ENCODE data around the gene ADGRL3. TPM values are rescaled to one million over a fixed set of nuclear protein-coding genes. Genes with fewer than 3 reads are reported as not detected.
"Not testable (repeated sequence)": the region's sequence is repeated elsewhere in the genome, so short reads cannot be mapped to it uniquely, and the experiment has no call there.

The ADGRL3 gene
- total RNA-seq, 4 donors from 2014 or later: 0.19 to 7.8 (median 1.3) TPM

- no peak overlapping the region for H3K4me3 ChIP-seq
- no peaks in the 10 kb centered on the region for H3K36me3 ChIP-seq
- no peaks in the 10 kb centered on the region for H3K4me1 ChIP-seq
- 54 to 69% methylated on average over 2 of the region's 2 CpGs for WGBS, 2 donors
- intact Hi-C loops (cut with DNase I): no loop called here
- H3K9me3 ChIP-seq: no peaks in the 10 kb centered on the region
- H3K27me3 ChIP-seq: no peaks in the 10 kb centered on the region
- no peak for TF ChIP-seq POLR2A (IDR thresholded peaks at IDR 0.05)
- TF ChIP-seq, protein P1, sequence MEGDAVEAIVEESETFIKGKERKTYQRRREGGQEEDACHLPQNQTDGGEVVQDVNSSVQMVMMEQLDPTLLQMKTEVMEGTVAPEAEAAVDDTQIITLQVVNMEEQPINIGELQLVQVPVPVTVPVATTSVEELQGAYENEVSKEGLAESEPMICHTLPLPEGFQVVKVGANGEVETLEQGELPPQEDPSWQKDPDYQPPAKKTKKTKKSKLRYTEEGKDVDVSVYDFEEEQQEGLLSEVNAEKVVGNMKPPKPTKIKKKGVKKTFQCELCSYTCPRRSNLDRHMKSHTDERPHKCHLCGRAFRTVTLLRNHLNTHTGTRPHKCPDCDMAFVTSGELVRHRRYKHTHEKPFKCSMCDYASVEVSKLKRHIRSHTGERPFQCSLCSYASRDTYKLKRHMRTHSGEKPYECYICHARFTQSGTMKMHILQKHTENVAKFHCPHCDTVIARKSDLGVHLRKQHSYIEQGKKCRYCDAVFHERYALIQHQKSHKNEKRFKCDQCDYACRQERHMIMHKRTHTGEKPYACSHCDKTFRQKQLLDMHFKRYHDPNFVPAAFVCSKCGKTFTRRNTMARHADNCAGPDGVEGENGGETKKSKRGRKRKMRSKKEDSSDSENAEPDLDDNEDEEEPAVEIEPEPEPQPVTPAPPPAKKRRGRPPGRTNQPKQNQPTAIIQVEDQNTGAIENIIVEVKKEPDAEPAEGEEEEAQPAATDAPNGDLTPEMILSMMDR (IDR thresholded peaks at IDR 0.05): no peak
- no peak for DNase-seq
- H3K27ac ChIP-seq: no peak overlapping the region
Observed at GRCh38 chr4:61630548-61630947, 430.4 kb downstream of the ADGRL3 start.

DNA sequence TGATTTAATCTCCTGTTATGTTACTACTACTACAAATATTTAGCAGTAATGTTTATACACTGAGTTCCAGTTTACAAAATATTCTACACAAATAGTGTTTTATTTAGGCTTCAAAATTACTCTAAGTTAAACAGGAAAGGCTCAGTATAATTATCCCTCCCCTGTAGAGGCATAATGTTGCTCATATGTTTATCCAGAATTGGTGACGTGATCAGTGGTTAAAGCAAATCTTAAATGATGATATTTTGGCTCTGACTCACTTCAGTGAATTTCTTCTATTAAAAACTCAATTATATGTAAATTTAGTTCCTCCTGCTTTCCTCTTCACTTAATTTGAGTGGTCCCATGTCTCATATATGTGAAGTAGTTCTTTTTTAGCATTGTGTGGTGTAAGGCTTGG, 438.5 kb downstream of the ADGRL3 start:
- no peaks in the 10 kb centered on the region for H3K4me1 ChIP-seq
- 47 to 94% methylated on average over 1 of the region's 1 CpG for WGBS, 2 donors
- no peaks in the 10 kb centered on the region for H3K9me3 ChIP-seq
- H3K4me3 ChIP-seq: no peak overlapping the region
- intact Hi-C loops (cut with DNase I): no loop called here
- no peaks in the 10 kb centered on the region for H3K27me3 ChIP-seq
- no peaks in the 10 kb centered on the region for H3K36me3 ChIP-seq
- TF ChIP-seq, protein P1 (IDR thresholded peaks at IDR 0.05): no peak
- no peak for TF ChIP-seq POLR2A (IDR thresholded peaks at IDR 0.05)
- H3K27ac ChIP-seq: no peak overlapping the region
- no peak for DNase-seq

DNA sequence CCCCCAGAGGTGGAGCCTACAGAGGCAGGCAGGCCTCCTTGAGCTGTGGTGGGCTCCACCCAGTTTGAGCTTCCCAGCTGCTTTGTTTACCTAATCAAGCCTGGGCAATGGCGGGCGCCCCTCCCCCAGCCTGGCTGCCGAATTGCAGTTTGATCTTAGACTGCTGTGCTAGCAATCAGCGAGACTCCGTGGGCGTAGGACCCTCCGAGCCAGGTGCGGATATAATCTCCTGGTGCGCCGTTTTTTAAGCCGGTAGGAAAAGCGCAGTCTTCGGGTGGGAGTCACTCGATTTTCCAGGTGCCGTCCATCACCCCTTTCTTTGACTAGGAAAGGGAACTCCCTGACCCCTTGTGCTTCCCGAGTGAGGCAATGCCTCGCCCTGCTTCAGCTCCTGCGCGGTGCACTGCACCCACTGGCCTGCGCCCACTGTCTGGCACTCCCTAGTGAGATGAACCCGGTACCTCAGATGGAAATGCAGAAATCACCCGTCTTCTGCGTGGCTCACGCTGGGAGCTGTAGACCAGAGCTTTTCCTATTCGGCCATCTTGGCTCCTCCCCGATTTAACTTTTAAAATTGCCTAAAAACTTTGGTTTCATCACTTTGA, 446.7 kb downstream of the ADGRL3 start:
- H3K9me3 ChIP-seq; H3K27me3 ChIP-seq; H3K4me3 ChIP-seq; intact Hi-C loops (cut with DNase I); H3K4me1 ChIP-seq; H3K27ac ChIP-seq; H3K36me3 ChIP-seq; DNase-seq: not testable (repeated sequence)
- 88 to 92% methylated on average over 17 to 20 of the region's 26 CpGs for WGBS, 2 donors

GRCh38 chr4:61648264-61648663, 448.1 kb downstream of the ADGRL3 start:
- no peaks in the 10 kb centered on the region for H3K27me3 ChIP-seq
- TF ChIP-seq POLR2A (IDR thresholded peaks at IDR 0.05): no peak
- TF ChIP-seq, protein P1 (IDR thresholded peaks at IDR 0.05): no peak
- no peaks in the 10 kb centered on the region for H3K9me3 ChIP-seq
- no peak overlapping the region for H3K4me3 ChIP-seq
- H3K36me3 ChIP-seq: no peaks in the 10 kb centered on the region
- intact Hi-C loops (cut with DNase I): no loop called here
- 79 to 85% methylated on average over 1 of the region's 1 CpG for WGBS, 2 donors
- H3K27ac ChIP-seq: no peak overlapping the region
- H3K4me1 ChIP-seq: no peaks in the 10 kb centered on the region
- no peak for DNase-seq

- intact Hi-C loops (cut with DNase I): no loop called here
- Histone ChIP-seq H3K27ac (no peak overlapping the region), H3K9me3 (no peaks in the 10 kb centered on the region), H3K4me3 (no peak overlapping the region), H3K4me1 (no peaks in the 10 kb centered on the region), H3K27me3 (no peaks in the 10 kb centered on the region), H3K36me3 (no peaks in the 10 kb centered on the region)
- WGBS, 2 donors: 43 to 65% methylated on average over 2 of the region's 2 CpGs
- DNase-seq: no peak
- no peak for TF ChIP-seq POLR2A (IDR thresholded peaks at IDR 0.05)
- TF ChIP-seq, protein P1 (IDR thresholded peaks at IDR 0.05): no peak
Observed at GRCh38 chr4:61657016-61657415, 456.9 kb downstream of the ADGRL3 start.

GRCh38 chr4:61661960-61662359, 461.8 kb downstream of the ADGRL3 start:
- TF ChIP-seq POLR2A (IDR thresholded peaks at IDR 0.05): no peak
- TF ChIP-seq, protein P1 (IDR thresholded peaks at IDR 0.05): no peak
- Histone ChIP-seq H3K4me3 (no peak overlapping the region), H3K9me3 (no peaks in the 10 kb centered on the region), H3K27ac (no peak overlapping the region), H3K4me1 (no peaks in the 10 kb centered on the region), H3K36me3 (no peaks in the 10 kb centered on the region), H3K27me3 (no peaks in the 10 kb centered on the region)
- no peak for DNase-seq
- WGBS, 2 donors: 91% methylated on average over 4 of the region's 7 CpGs; no CpG with 5 or more reads in 1 of the 2 donors
- intact Hi-C loops (cut with DNase I): no loop called here
